Neutrophil (primary cell): Measurements from ENCODE around the gene PIK3CA.

Experiments used
- H3K27ac ChIP-seq: fragments of 200-600 bp; sonication (generic); 2 replicates; pipeline ENCODE4 v1.5.1; 2016; ENCODE audit warnings: mild to moderate bottlenecking, moderate library complexity
- H3K27me3 ChIP-seq: fragments of 200-600 bp; sonication (generic); 2 replicates; pipeline ENCODE4 v1.6.0; 2016; ENCODE audit warnings: mild to moderate bottlenecking
- H3K36me3 ChIP-seq: fragments of 200-600 bp; sonication (generic); 2 replicates; pipeline ENCODE4 v1.5.1; 2017
- H3K4me1 ChIP-seq, 2 experiments: fragments of 200-600 bp in 1 of 2; sonication (generic) in 1 of 2; 1 replicate in 1 of 2; 2 replicates in 1 of 2; pipeline versions ENCODE4 v1.5.1 to v1.6.1; 2013 to 2016; ENCODE audit warnings: low read depth in 1 of 2, low read length in 1 of 2, mild to moderate bottlenecking in 1 of 2, moderate library complexity in 1 of 2; ENCODE audit not compliant: control insufficient read depth in 1 of 2, insufficient read depth in 1 of 2
- H3K4me3 ChIP-seq, 2 experiments: fragments of 200-600 bp in 1 of 2; sonication (generic) in 1 of 2; 1 replicate in 1 of 2; 2 replicates in 1 of 2; pipeline ENCODE4 v1.5.1; 2013 to 2016; ENCODE audit warnings: low read depth in 1 of 2, low read length in 1 of 2, mild to moderate bottlenecking in 1 of 2, moderate library complexity in 1 of 2
- H3K9me3 ChIP-seq: fragments of 200-600 bp; sonication (generic); 2 replicates; pipeline ENCODE4 v1.5.1; 2016
- CTCF ChIP-seq: fragments of 200-600 bp; sonication (generic); IDR thresholded peaks from 2 replicates; pipeline ENCODE4 v1.5.1; 2016; ENCODE audit warnings: antibody characterized with exemption

The PIK3CA gene

DNA sequence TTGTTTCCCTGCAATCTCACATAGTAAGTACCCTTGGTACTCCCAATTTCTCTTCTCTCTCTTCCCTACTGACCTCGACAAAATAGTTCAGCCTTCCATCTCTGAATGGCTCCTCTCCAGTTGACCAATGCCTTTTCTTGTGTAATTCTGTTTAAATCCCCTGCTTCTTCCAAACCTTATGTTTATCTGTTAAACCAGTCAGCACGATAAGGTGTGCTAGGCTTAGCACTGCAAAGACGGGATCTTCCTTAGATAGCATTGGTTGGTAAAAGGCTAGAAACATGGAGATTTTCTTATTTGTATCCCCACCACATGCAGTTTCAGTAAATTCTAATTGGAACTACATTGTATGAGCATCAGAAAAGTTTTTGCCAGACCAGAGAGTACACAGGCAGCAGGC is 128.6 kb downstream of the PIK3CA start:
- Histone ChIP-seq H3K4me1 (no peaks in the 10 kb centered on the region), H3K4me3 (no peak overlapping the region), H3K27ac (no peak overlapping the region), H3K27me3 (no peaks in the 10 kb centered on the region), H3K9me3 (no peaks in the 10 kb centered on the region), H3K36me3 (no peaks in the 10 kb centered on the region)
- no peak for TF ChIP-seq CTCF

- Histone ChIP-seq H3K27ac (no peak overlapping the region), H3K4me3 (no peak overlapping the region), H3K9me3 (no peaks in the 10 kb centered on the region), H3K27me3 (no peaks in the 10 kb centered on the region), H3K4me1 (no peaks in the 10 kb centered on the region), H3K36me3 (no peaks in the 10 kb centered on the region)
- no peak for TF ChIP-seq CTCF
Measured at GRCh38 chr3:179278151-179278550, 130.0 kb downstream of the PIK3CA start.

DNA sequence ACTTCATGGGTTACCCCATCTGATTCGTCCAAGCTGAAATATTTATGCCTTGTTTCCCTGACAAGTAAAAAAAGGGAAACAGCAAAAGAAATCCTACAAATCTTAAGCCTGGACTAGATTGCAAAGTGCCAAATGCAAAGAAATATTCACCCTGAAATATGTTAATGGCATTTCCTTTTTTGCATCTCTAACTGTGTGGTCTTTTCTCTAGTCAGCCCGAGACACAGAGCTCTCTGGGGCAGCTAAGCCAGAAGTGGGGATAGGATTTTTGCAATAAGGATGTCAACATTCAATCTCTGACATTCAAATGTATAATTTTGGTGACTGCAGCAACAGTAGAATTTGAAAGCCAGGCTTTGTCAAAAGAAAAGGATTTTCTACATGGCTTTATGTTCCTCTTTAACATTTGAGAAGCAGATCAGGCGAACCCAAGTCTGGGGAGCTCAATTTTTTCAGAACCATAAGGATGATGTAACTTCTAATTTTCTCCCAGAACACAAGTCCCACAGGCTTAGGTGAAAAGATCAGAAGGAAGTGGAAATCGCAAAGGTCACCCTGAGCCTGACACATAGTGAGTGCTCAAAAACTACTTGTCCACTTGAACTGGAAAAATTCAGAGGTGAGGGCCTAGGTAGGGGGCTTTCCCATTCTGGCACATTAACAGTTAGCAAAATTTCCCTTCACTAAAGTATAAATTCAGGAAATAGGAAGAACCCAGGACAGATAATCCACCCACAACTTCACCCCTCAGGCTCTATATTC is 131.0 kb downstream of the PIK3CA start:
- Histone ChIP-seq H3K4me3 (no peak overlapping the region), H3K9me3 (no peaks in the 10 kb centered on the region), H3K27me3 (no peaks in the 10 kb centered on the region), H3K4me1 (no peaks in the 10 kb centered on the region), H3K27ac (no peak overlapping the region), H3K36me3 (no peaks in the 10 kb centered on the region)
- TF ChIP-seq CTCF = no peak

DNA sequence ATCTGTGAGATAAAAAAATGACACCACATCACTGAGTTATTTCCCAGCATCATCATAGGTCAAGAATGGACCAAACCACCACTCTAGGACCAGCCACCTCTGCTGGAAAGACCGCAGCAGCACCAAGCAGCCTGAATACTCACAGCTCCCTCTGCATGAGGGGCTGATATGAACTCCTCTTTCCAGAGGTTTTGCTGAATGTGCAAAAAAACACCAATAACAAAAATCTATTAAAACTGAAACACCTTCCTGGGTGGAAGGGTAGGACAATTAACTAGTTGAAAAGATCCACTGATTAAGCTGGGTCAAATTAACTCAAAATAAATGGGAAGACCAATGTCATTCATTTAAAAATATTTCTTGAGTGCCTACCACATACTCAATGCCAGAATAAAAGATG is 131.7 kb downstream of the PIK3CA start:
- no peaks in the 10 kb centered on the region for H3K27me3 ChIP-seq
- no peaks in the 10 kb centered on the region for H3K9me3 ChIP-seq
- H3K4me1 ChIP-seq = no peaks in the 10 kb centered on the region
- TF ChIP-seq CTCF = no peak
- H3K27ac ChIP-seq = no peak overlapping the region
- no peaks in the 10 kb centered on the region for H3K36me3 ChIP-seq
- H3K4me3 ChIP-seq = no peak overlapping the region

DNA sequence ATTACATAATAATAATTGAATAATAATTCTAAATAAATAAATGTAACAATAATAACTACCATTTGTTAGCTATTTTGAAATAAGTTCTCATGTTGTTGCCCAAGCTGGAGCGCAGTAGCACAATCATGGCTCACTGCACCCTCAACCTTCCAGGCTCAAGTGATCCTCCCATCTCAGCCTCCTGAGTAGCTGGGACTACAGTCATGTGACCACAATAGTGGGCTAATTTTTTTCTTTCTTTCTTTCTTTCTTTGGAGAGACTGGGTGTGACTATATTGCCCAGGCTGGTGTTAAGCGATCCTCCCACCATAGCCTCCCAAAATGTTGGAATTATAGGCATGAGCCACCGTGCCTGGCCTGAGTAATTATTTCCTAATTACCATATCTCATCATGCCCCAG is 133.7 kb downstream of the PIK3CA start:
- H3K36me3 ChIP-seq = no peaks in the 10 kb centered on the region
- H3K27ac ChIP-seq = no peak overlapping the region
- no peaks in the 10 kb centered on the region for H3K27me3 ChIP-seq
- H3K4me3 ChIP-seq = no peak overlapping the region
- H3K4me1 ChIP-seq = no peaks in the 10 kb centered on the region
- no peak for TF ChIP-seq CTCF
- H3K9me3 ChIP-seq = no peaks in the 10 kb centered on the region
